Fibroblast of mammary gland (primary cell): Measurements from ENCODE around the gene FAIM.

Experiments
- DNase-seq: peaks from one replicate; pipeline ENCODE4 v3.0.0-alpha.2; 2010; ENCODE audit warnings: low read depth
- H3K4me3 ChIP-seq: 2 replicates; pipeline ENCODE4 v1.5.1; 2011; ENCODE audit warnings: low read depth, mild to moderate bottlenecking, low read length, moderate library complexity; ENCODE audit not compliant: control insufficient read depth
- CTCF ChIP-seq: conservative IDR thresholded peaks from 2 replicates; pipeline ENCODE4 v1.5.1; 2011; ENCODE audit warnings: low read depth, low read length, inconsistent platforms; ENCODE audit not compliant: control insufficient read depth, insufficient read depth

FAIM gene

GRCh38 chr3:138681463-138682220 is 73.1 kb downstream of the FAIM start:
- H3K4me3 ChIP-seq: no peak overlapping the region
- DNase-seq: no peak
- TF ChIP-seq CTCF: no peak

- TF ChIP-seq CTCF: no peak
- no peak overlapping the region for H3K4me3 ChIP-seq
- no peak for DNase-seq
Measured at GRCh38 chr3:138682648-138683047, 74.1 kb downstream of the FAIM start.
